ENCODE measurements around the gene PSRC1. TPM values are rescaled to one million over a fixed set of nuclear protein-coding genes. Genes with fewer than 3 reads are reported as not detected.

The PSRC1 gene
- total and polyA plus RNA-seq, 2 donors (not counting 3 experiments of a cell fraction or from before 2014, with no cell fraction given), result 25.0 to 29.3 TPM

DNA sequence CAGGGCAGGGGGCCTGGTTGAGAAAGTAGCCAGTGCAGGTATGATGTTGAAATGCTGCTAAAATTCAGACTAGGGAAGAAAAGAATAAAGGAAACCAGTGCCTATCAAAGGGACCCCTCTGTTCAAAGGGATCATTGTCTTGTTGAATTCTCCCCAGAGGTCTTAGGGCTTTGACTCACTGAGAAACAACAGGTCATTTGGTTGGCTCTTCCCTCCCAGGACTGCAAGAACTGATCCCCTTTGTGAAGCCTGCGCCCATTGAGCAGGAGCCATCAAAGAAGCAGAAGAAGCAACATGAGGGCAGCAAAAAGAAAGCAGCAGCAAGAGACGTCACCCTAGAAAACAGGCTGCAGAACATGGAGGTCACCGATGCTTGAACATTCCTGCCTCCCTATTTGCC lies 45.4 kb downstream of the PSRC1 start:
- H4K20me1 ChIP-seq (replicated peaks; ENCODE audit: control insufficient read depth, extremely low read depth, insufficient read depth, low read length), result no peaks in the 10 kb centered on the region
- H3K9ac ChIP-seq (replicated peaks; ENCODE audit: extremely low read depth, insufficient read depth, low read length), result no peak overlapping the region
- H3K9me1 ChIP-seq (replicated peaks; ENCODE audit: control insufficient read depth, extremely low read depth, insufficient read depth, low read length), result no peaks in the 10 kb centered on the region
- no peak overlapping the region for H3K27ac ChIP-seq (ENCODE audit: insufficient read depth, low read depth, low read length)
- H3K9me3 ChIP-seq (replicated peaks; ENCODE audit: control insufficient read depth, insufficient read depth, low read length), result no peaks in the 10 kb centered on the region
- H3K4me2 ChIP-seq (ENCODE audit: insufficient read depth, low read length), result no peak overlapping the region
- TF ChIP-seq, protein P1, sequence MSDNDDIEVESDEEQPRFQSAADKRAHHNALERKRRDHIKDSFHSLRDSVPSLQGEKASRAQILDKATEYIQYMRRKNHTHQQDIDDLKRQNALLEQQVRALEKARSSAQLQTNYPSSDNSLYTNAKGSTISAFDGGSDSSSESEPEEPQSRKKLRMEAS (IDR thresholded peaks at IDR 0.05; ENCODE audit: insufficient read depth, insufficient read length), result no peak
- TF ChIP-seq MYC (IDR thresholded peaks at IDR 0.05; ENCODE audit: low read depth, low read length) (no peak), POLR2AphosphoS5 (IDR thresholded peaks at IDR 0.05; ENCODE audit: insufficient read depth, low read depth, low read length) (no peak), EZH2 (IDR thresholded peaks at IDR 0.05; ENCODE audit: borderline replicate concordance, low read depth, low read length, severe bottlenecking) (no peak), GATA2 (IDR thresholded peaks at IDR 0.05; ENCODE audit: insufficient read depth, insufficient read length, low read depth, low read length) (no peak), POLR2A (IDR thresholded peaks at IDR 0.05; ENCODE audit: low read depth, low read length) (no peak), JUN (IDR thresholded peaks at IDR 0.05; ENCODE audit: borderline replicate concordance, insufficient read depth, insufficient read length, low read depth) (no peak), FOS (IDR thresholded peaks at IDR 0.05; ENCODE audit: borderline replicate concordance, insufficient read depth, low read length) (no peak)
- TF ChIP-seq, protein P2, sequence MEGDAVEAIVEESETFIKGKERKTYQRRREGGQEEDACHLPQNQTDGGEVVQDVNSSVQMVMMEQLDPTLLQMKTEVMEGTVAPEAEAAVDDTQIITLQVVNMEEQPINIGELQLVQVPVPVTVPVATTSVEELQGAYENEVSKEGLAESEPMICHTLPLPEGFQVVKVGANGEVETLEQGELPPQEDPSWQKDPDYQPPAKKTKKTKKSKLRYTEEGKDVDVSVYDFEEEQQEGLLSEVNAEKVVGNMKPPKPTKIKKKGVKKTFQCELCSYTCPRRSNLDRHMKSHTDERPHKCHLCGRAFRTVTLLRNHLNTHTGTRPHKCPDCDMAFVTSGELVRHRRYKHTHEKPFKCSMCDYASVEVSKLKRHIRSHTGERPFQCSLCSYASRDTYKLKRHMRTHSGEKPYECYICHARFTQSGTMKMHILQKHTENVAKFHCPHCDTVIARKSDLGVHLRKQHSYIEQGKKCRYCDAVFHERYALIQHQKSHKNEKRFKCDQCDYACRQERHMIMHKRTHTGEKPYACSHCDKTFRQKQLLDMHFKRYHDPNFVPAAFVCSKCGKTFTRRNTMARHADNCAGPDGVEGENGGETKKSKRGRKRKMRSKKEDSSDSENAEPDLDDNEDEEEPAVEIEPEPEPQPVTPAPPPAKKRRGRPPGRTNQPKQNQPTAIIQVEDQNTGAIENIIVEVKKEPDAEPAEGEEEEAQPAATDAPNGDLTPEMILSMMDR (IDR thresholded peaks at IDR 0.05; ENCODE audit: extremely low read depth in 1 of 2, insufficient read depth in 1 of 2, low read depth in 1 of 2, low read length in 2 of 2), result no peak
- dilution Hi-C loops (cut with MboI; ENCODE audit: extremely low pct_ligation_motif_present, low sequenced_read_pairs), result no loop called here
- no peak overlapping the region for H3K4me3 ChIP-seq (replicated peaks in 1 of 3; ENCODE audit: insufficient read depth in 1 of 3, low read depth in 1 of 3, low read length in 3 of 3)
- FAIRE-seq, result no peak
- intact Hi-C loops (cut with micrococcal nuclease), result no loop called here
- CTCF ChIA-PET, result interaction anchor here (1.0 to 3.0 kb wide), 3 partner anchors 36 to 295 kb away, joined by 3 to 16 read pairs (median 4); no protein-coding TSS in a partner anchor
- no peak for DNase-seq (ENCODE audit: low read depth, low spot score)
- BruUV-seq (replicated peaks), result TSS peak; percentile 45
- H3K27me3 ChIP-seq (ENCODE audit: control insufficient read depth in 2 of 2, insufficient read depth in 2 of 2, low read length in 2 of 2), result peaks cover 11 to 14% of the 10 kb centered on the region in 2 experiments
- peaks cover 26 to 35% of the 10 kb centered on the region in 2 experiments for H3K36me3 ChIP-seq (ENCODE audit: control insufficient read depth in 2 of 2, extremely low read depth in 1 of 2, insufficient read depth in 2 of 2, low read length in 2 of 2)
- no peaks in the 10 kb centered on the region for H3K79me2 ChIP-seq (ENCODE audit: control insufficient read depth, insufficient read depth, low read length)
- H3K4me1 ChIP-seq (ENCODE audit: control insufficient read depth, extremely low read depth, insufficient read depth, low read length), result no peaks in the 10 kb centered on the region
- no peak overlapping the region for H2AFZ ChIP-seq (ENCODE audit: low read depth, low read length)
- POLR2A ChIA-PET, result no interaction called here

All from endothelial cell of umbilical vein (primary cell).